Caco-2 (cell line): ENCODE data around the gene SLC12A8. TPM values are rescaled to one million over a fixed set of nuclear protein-coding genes. Genes with fewer than 3 reads are reported as not detected.

Experiments used
- BruUV-seq: library from RNA; stranded (reverse); fragments of 400-500 nt; replicated peaks from 2 replicates; lab custom pipeline; 2021; lab: Mats Ljungman, UMichigan
- CTCF ChIA-PET: fragments of 300-600 bp; sonication (Branson Sonifier 250); formaldehyde crosslinking; loops from one replicate; lab custom pipeline; 2022; ENCODE audit warnings: antibody characterized with exemption; lab: Charles Lee
- POLR2A ChIA-PET: fragments of 300-600 bp; sonication (Branson Sonifier 250); formaldehyde crosslinking; loops from one replicate; lab custom pipeline; 2022; ENCODE audit warnings: antibody characterized with exemption; lab: Charles Lee
- DNase-seq, 2 experiments: peaks; one replicate each; pipeline versions ENCODE4 v3.0.0 to v3.0.0-alpha.2; 2020 to 2022
- H3K27me3 ChIP-seq: replicated peaks from 2 replicates; pipeline ENCODE4 v1.6.0; 2011; ENCODE audit warnings: low read length; ENCODE audit not compliant: control insufficient read depth, insufficient read depth
- H3K36me3 ChIP-seq: 2 replicates; pipeline ENCODE4 v1.5.1; 2011; ENCODE audit warnings: low read length; ENCODE audit not compliant: control insufficient read depth, insufficient read depth
- H3K4me1 ChIP-seq: fragments of 250-450 bp; sonication (Bioruptor Pico); 2 replicates; pipeline ENCODE4 v1.5.1; 2020; ENCODE audit warnings: mild to moderate bottlenecking
- H3K4me3 ChIP-seq: 2 replicates; pipeline ENCODE4 v1.5.1; 2011; ENCODE audit warnings: low read depth, mild to moderate bottlenecking, control low read depth, low read length
- H3K9me3 ChIP-seq: fragments of 250-450 bp; sonication (Bioruptor Pico); 2 replicates; pipeline ENCODE4 v1.5.1; 2020; ENCODE audit warnings: mild to moderate bottlenecking, moderate library complexity
- H3K27ac Mint-ChIP-seq: one replicate; pipeline ENCODE4 v1.8.0; 2022; ENCODE audit warnings: mixed read lengths; ENCODE audit not compliant: unreplicated experiment
- H3K27me3 Mint-ChIP-seq: one replicate; pipeline ENCODE4 v1.8.0; 2022; ENCODE audit warnings: mixed read lengths; ENCODE audit not compliant: insufficient read depth, unreplicated experiment
- H3K36me3 Mint-ChIP-seq: one replicate; pipeline ENCODE4 v1.8.0; 2022; ENCODE audit warnings: mild to moderate bottlenecking, mixed read lengths; ENCODE audit not compliant: insufficient read depth, unreplicated experiment
- H3K4me1 Mint-ChIP-seq: one replicate; pipeline ENCODE4 v1.8.0; 2022; ENCODE audit warnings: low read depth, mixed read lengths; ENCODE audit not compliant: unreplicated experiment
- H3K4me3 Mint-ChIP-seq: one replicate; pipeline ENCODE4 v1.8.0; 2022; ENCODE audit warnings: mild to moderate bottlenecking, moderate library complexity, mixed read lengths; ENCODE audit not compliant: unreplicated experiment
- H3K9me3 Mint-ChIP-seq: one replicate; pipeline ENCODE4 v1.8.0; 2022; ENCODE audit warnings: mixed read lengths; ENCODE audit not compliant: unreplicated experiment
- intact Hi-C: fragments of 100-400 bp; cut with micrococcal nuclease; formaldehyde crosslinking; loops from one replicate; pipeline ENCODE4 v1.10.0; 2022; ENCODE audit not compliant: unreplicated experiment
- total RNA-seq: library from RNA; stranded (reverse); gene quantifications from 2 replicates; pipeline ENCODE4 v1.2.3, GENCODE V29; 2022
- TF ChIP-seq, protein P1 (sequence below), 2 experiments: fragments of 200-600 bp in 1 of 2; IDR thresholded peaks; 1 replicate in 1 of 2; 2 replicates in 1 of 2; pipeline versions ENCODE4 v1.5.1 to v1.8.0; 2011 to 2022; ENCODE audit warnings: antibody characterized with exemption in 1 of 2, control low read depth in 1 of 2, inconsistent platforms in 1 of 2, low read depth in 1 of 2, low read length in 1 of 2, mild to moderate bottlenecking in 1 of 2, moderate library complexity in 1 of 2; ENCODE audit not compliant: insufficient read depth in 1 of 2, severe bottlenecking in 1 of 2, unreplicated experiment in 1 of 2

Gene SLC12A8
- total RNA-seq, 1 experiment from 2014 or later = 23.3 TPM

DNA sequence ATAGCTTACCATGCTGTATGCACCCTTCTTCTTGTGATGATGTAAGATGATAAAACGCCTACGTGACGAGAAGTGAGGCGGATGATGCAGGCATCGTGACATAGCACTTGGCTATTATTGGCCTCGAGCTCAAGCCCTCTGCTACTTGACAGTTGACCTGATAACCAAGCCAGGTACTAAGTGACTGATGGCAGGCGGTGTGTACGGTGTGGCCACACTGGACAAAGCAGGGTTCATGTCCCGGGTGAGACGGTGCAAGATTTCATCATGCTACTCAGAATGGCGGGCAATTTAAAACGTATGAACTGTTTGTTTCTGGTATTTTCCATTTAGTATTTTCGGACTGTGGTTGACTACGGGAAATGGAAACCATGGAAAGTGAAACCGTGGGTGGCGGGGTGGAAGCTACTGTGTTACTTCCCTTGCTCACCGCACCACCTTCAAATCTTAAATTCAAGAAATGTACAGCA is 57.7 kb downstream of the SLC12A8 start:
- CTCF ChIA-PET = interaction anchor here (0.6 kb wide), 1 partner anchor 18 kb away, joined by 3 read pairs; no protein-coding TSS in a partner anchor
- H3K36me3 Mint-ChIP-seq = peaks cover 5% of the 10 kb centered on the region
- no peaks in the 10 kb centered on the region for H3K9me3 Mint-ChIP-seq
- TF ChIP-seq, protein P1, sequence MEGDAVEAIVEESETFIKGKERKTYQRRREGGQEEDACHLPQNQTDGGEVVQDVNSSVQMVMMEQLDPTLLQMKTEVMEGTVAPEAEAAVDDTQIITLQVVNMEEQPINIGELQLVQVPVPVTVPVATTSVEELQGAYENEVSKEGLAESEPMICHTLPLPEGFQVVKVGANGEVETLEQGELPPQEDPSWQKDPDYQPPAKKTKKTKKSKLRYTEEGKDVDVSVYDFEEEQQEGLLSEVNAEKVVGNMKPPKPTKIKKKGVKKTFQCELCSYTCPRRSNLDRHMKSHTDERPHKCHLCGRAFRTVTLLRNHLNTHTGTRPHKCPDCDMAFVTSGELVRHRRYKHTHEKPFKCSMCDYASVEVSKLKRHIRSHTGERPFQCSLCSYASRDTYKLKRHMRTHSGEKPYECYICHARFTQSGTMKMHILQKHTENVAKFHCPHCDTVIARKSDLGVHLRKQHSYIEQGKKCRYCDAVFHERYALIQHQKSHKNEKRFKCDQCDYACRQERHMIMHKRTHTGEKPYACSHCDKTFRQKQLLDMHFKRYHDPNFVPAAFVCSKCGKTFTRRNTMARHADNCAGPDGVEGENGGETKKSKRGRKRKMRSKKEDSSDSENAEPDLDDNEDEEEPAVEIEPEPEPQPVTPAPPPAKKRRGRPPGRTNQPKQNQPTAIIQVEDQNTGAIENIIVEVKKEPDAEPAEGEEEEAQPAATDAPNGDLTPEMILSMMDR (IDR thresholded peaks at IDR 0.05; ENCODE audit: insufficient read depth in 1 of 2, low read depth in 1 of 2, low read length in 1 of 2, severe bottlenecking in 1 of 2, unreplicated experiment in 1 of 2) = no peak
- intact Hi-C loops = loop anchor here (5.0 kb wide), 1 partner anchor 158 kb away; no protein-coding TSS in a partner anchor
- no TSS peak for BruUV-seq
- no peak for DNase-seq
- H3K27me3 Mint-ChIP-seq = no peaks in the 10 kb centered on the region
- no peak overlapping the region for H3K27ac Mint-ChIP-seq
- Histone ChIP-seq H3K36me3 (no peaks in the 10 kb centered on the region), H3K27me3 (no peaks in the 10 kb centered on the region), H3K9me3 (no peaks in the 10 kb centered on the region), H3K4me3 (no peak overlapping the region), H3K4me1 (0 out of 2 replicates have a peak, but pooled peaks cover 5% of the 10 kb centered on the region)
- peaks cover 7% of the 10 kb centered on the region for H3K4me1 Mint-ChIP-seq
- no peak overlapping the region for H3K4me3 Mint-ChIP-seq
- POLR2A ChIA-PET = interaction anchor here (0.6 kb wide), 1 partner anchor 316 kb away, joined by 5 read pairs; no protein-coding TSS in a partner anchor

DNA sequence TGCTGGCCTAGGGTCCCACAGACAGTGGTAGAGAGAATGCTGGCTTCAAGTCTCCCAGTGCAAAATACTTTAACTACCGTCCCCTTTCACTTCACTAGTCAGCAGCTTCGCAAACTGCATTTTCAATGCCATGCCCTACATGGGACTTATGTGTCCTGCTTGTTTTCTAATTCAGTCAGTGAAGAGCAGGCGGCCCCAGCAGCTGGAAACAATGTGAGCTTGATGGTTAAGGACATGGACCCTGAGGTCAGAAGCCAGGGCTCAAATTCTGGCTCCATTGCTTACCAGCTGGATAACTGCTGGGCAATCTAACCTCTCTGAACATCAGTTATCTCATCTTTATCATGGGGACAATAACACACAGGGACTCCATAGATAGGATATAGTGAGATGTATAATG is 58.4 kb downstream of the SLC12A8 start:
- POLR2A ChIA-PET = no interaction called here
- no peaks in the 10 kb centered on the region for H3K27me3 ChIP-seq
- no peaks in the 10 kb centered on the region for H3K9me3 ChIP-seq
- TF ChIP-seq, protein P1 (IDR thresholded peaks at IDR 0.05; ENCODE audit: insufficient read depth in 1 of 2, low read depth in 1 of 2, low read length in 1 of 2, severe bottlenecking in 1 of 2, unreplicated experiment in 1 of 2) = no peak
- H3K27ac Mint-ChIP-seq = no peak overlapping the region
- H3K9me3 Mint-ChIP-seq = no peaks in the 10 kb centered on the region
- H3K4me3 ChIP-seq = no peak overlapping the region
- CTCF ChIA-PET = interaction anchor here (0.6 kb wide), 1 partner anchor 18 kb away, joined by 3 read pairs; no protein-coding TSS in a partner anchor
- no peak overlapping the region for H3K4me3 Mint-ChIP-seq
- peaks cover 7% of the 10 kb centered on the region for H3K4me1 Mint-ChIP-seq
- no peak for DNase-seq
- H3K36me3 Mint-ChIP-seq = peaks cover 5% of the 10 kb centered on the region
- 0 out of 2 replicates have a peak, but pooled peaks cover 5% of the 10 kb centered on the region for H3K4me1 ChIP-seq
- BruUV-seq = no TSS peak
- no peaks in the 10 kb centered on the region for H3K36me3 ChIP-seq
- intact Hi-C loops = loop anchor here (5.0 kb wide), 1 partner anchor 157 kb away; no protein-coding TSS in a partner anchor
- no peaks in the 10 kb centered on the region for H3K27me3 Mint-ChIP-seq

DNA sequence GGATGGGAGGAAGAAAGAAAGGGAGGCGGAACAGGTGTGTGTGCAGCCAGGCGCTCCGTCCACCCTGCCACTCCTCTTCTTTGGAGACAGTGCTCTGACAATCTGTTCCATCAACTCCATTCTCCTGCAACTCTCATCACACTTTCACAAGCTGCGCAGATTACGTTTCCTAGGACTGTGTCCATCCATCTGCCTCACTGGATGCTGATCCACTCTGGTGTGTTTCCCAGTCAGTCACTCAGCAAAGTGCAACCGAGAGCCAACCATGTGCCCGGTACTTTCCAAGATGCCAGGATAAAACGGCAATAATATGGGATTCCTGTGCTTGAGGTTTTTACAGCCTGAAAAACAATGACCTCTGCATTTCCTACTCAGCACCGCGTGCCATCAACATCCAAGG is 59.6 kb downstream of the SLC12A8 start:
- H3K4me3 ChIP-seq = no peak overlapping the region
- no peaks in the 10 kb centered on the region for H3K27me3 ChIP-seq
- TF ChIP-seq, protein P1 (IDR thresholded peaks at IDR 0.05; ENCODE audit: insufficient read depth in 1 of 2, low read depth in 1 of 2, low read length in 1 of 2, severe bottlenecking in 1 of 2, unreplicated experiment in 1 of 2) = no peak
- CTCF ChIA-PET = no interaction called here
- Mint-ChIP-seq H3K4me1 (peaks cover 6% of the 10 kb centered on the region), H3K36me3 (peaks cover 5% of the 10 kb centered on the region), H3K27me3 (no peaks in the 10 kb centered on the region), H3K9me3 (no peaks in the 10 kb centered on the region), H3K4me3 (no peak overlapping the region), H3K27ac (no peak overlapping the region)
- DNase-seq = no peak
- BruUV-seq = no TSS peak
- no peaks in the 10 kb centered on the region for H3K9me3 ChIP-seq
- H3K4me1 ChIP-seq = 0 out of 2 replicates have a peak, but pooled peaks cover 5% of the 10 kb centered on the region
- no peaks in the 10 kb centered on the region for H3K36me3 ChIP-seq
- intact Hi-C loops = loop anchor here (5.0 kb wide), 1 partner anchor 156 kb away; no protein-coding TSS in a partner anchor
- POLR2A ChIA-PET = no interaction called here
